ENCODE measurements around the gene MUC5B.

- no peak for TF ChIP-seq TAF1 (CRISPR knock-in tag; IDR thresholded peaks at IDR 0.05)
- no peak for TF ChIP-seq TCF12 (IDR thresholded peaks at IDR 0.05)
- no peak for TF ChIP-seq TCF12 (CRISPR knock-in tag; IDR thresholded peaks at IDR 0.05)
- no peak for TF ChIP-seq ARNTL (CRISPR knock-in tag; IDR thresholded peaks at IDR 0.05)
These were observed 2.7 kb downstream of the MUC5B start for GRCh38 chr11:1225386-1226225.

Data from HepG2 (cell line).